Mesenchymal stem cell (in vitro differentiated cells and primary cell): ENCODE data around the gene RALGPS1.

Source experiments
- DNase-seq: peaks from one replicate; pipeline ENCODE4 v3.0.0-alpha.2; 2013
- H2AFZ ChIP-seq: one replicate; pipeline ENCODE4 v1.6.1; 2013; ENCODE audit warnings: low read depth, mild to moderate bottlenecking, control low read depth, inconsistent platforms, low read length, moderate library complexity
- H2AK5ac ChIP-seq: 2 replicates; pipeline ENCODE4 v1.6.1; 2013; ENCODE audit warnings: low read length, moderate library complexity, mild to moderate bottlenecking, inconsistent platforms; ENCODE audit not compliant: severe bottlenecking
- H2BK120ac ChIP-seq: one replicate; pipeline ENCODE4 v1.6.1; 2013; ENCODE audit warnings: low read depth, mild to moderate bottlenecking, inconsistent platforms, low read length, moderate library complexity
- H2BK12ac ChIP-seq, 2 experiments: one replicate each; pipeline ENCODE4 v1.6.1; 2013; ENCODE audit warnings: inconsistent platforms in 2 of 2, low read length in 2 of 2, mild to moderate bottlenecking in 2 of 2, moderate library complexity in 2 of 2, control low read depth in 1 of 2
- H2BK15ac ChIP-seq: one replicate; pipeline ENCODE4 v1.6.1; 2013; ENCODE audit warnings: mild to moderate bottlenecking, low read depth, inconsistent platforms; ENCODE audit not compliant: poor library complexity, severe bottlenecking
- H2BK5ac ChIP-seq: 2 replicates; pipeline ENCODE4 v1.6.1; 2013; ENCODE audit warnings: low read depth, mild to moderate bottlenecking, low read length, control low read depth, inconsistent platforms; ENCODE audit not compliant: poor library complexity, severe bottlenecking
- H3K14ac ChIP-seq, 2 experiments: one replicate each; pipeline ENCODE4 v1.6.1; 2013; ENCODE audit warnings: inconsistent platforms in 2 of 2, low read length in 2 of 2, control low read depth in 1 of 2, mild to moderate bottlenecking in 1 of 2, moderate library complexity in 1 of 2
- H3K18ac ChIP-seq, 2 experiments: one replicate each; pipeline ENCODE4 v1.6.1; 2013; ENCODE audit warnings: inconsistent platforms in 2 of 2, low read length in 2 of 2, control low read depth in 1 of 2, low read depth in 1 of 2, mild to moderate bottlenecking in 1 of 2
- H3K23ac ChIP-seq, 2 experiments: one replicate each; pipeline ENCODE4 v1.6.1; 2013; ENCODE audit warnings: inconsistent platforms in 2 of 2, low read length in 2 of 2, mild to moderate bottlenecking in 2 of 2, moderate library complexity in 2 of 2, control low read depth in 1 of 2
- H3K27ac ChIP-seq: 2 replicates; pipeline ENCODE4 v1.5.1; 2013; ENCODE audit warnings: mild to moderate bottlenecking, moderate library complexity, low read length, control low read depth, inconsistent platforms; ENCODE audit not compliant: poor library complexity, severe bottlenecking
- H3K27me3 ChIP-seq, 2 experiments: 2 replicates each; pipeline versions ENCODE4 v1.6.1 to v1.7.0; 2013; ENCODE audit warnings: low read length in 2 of 2, mild to moderate bottlenecking in 2 of 2, moderate library complexity in 2 of 2, control low read depth in 1 of 2, inconsistent platforms in 1 of 2; ENCODE audit not compliant: control insufficient read depth in 1 of 2, insufficient read depth in 1 of 2
- H3K36me3 ChIP-seq, 2 experiments: 2 replicates each; pipeline versions ENCODE4 v1.6.1 to v1.7.0; 2013; ENCODE audit warnings: low read length in 2 of 2, control low read depth in 1 of 2, inconsistent platforms in 1 of 2, low read depth in 1 of 2, mild to moderate bottlenecking in 1 of 2; ENCODE audit not compliant: insufficient read depth in 2 of 2, control insufficient read depth in 1 of 2
- H3K4ac ChIP-seq, 2 experiments: one replicate each; pipeline ENCODE4 v1.6.1; 2013; ENCODE audit warnings: inconsistent platforms in 2 of 2, low read length in 2 of 2, mild to moderate bottlenecking in 2 of 2, moderate library complexity in 2 of 2, control low read depth in 1 of 2, low read depth in 1 of 2
- H3K4me1 ChIP-seq: 2 replicates; pipeline ENCODE4 v1.6.1; 2013; ENCODE audit warnings: low read depth, low read length, control low read depth; ENCODE audit not compliant: control insufficient read depth, insufficient read depth
- H3K4me2 ChIP-seq: 2 replicates; pipeline ENCODE4 v1.6.1; 2013; ENCODE audit warnings: low read length, mild to moderate bottlenecking, inconsistent platforms; ENCODE audit not compliant: poor library complexity, severe bottlenecking
- H3K4me3 ChIP-seq, 2 experiments: 2 replicates each; pipeline versions ENCODE4 v1.5.1 to v1.7.0; 2013; ENCODE audit warnings: low read length in 2 of 2, mild to moderate bottlenecking in 2 of 2, control low read depth in 1 of 2, low read depth in 1 of 2; ENCODE audit not compliant: insufficient read depth in 1 of 2
- H3K79me1 ChIP-seq: replicated peaks from 2 replicates; pipeline ENCODE4 v1.6.1; 2013; ENCODE audit warnings: mild to moderate bottlenecking, control low read depth, low read length, inconsistent platforms; ENCODE audit not compliant: poor library complexity, severe bottlenecking
- H3K9ac ChIP-seq: 2 replicates; pipeline ENCODE4 v1.7.0; 2013; ENCODE audit warnings: mild to moderate bottlenecking, low read length, moderate library complexity
- H3K9me3 ChIP-seq: 2 replicates; pipeline ENCODE4 v1.7.0; 2013; ENCODE audit warnings: mild to moderate bottlenecking, low read length; ENCODE audit not compliant: control insufficient read depth
- H4K8ac ChIP-seq: one replicate; pipeline ENCODE4 v1.6.1; 2013; ENCODE audit warnings: inconsistent platforms, mild to moderate bottlenecking, low read length, moderate library complexity
- H4K91ac ChIP-seq: one replicate; pipeline ENCODE4 v1.6.1; 2013; ENCODE audit warnings: mild to moderate bottlenecking, low read length, inconsistent platforms
- WGBS: methylation state at CpG from one replicate; pipeline ENCODE4 v1.1.7; 2013; ENCODE audit warnings: mixed read lengths; 5-methylcytosine and 5-hydroxymethylcytosine counted together

RALGPS1 gene

GRCh38 chr9:127216210-127216887, 301.8 kb downstream of the RALGPS1 start:
- no peak overlapping the region for H4K8ac ChIP-seq
- H3K27ac ChIP-seq: no peak overlapping the region
- no peak overlapping the region for H2AFZ ChIP-seq
- H2AK5ac ChIP-seq: no peak overlapping the region
- H3K4me1 ChIP-seq: no peaks in the 10 kb centered on the region
- H3K18ac ChIP-seq: no peak overlapping the region
- H3K4ac ChIP-seq: no peak overlapping the region
- H2BK5ac ChIP-seq: no peak overlapping the region
- H3K4me2 ChIP-seq: no peak overlapping the region
- H3K14ac ChIP-seq: no peak overlapping the region
- peaks cover 41 to 86% of the 10 kb centered on the region in 2 experiments for H3K27me3 ChIP-seq
- no peak overlapping the region for H2BK12ac ChIP-seq
- H3K36me3 ChIP-seq: no peaks in the 10 kb centered on the region
- H3K9me3 ChIP-seq: no peaks in the 10 kb centered on the region
- no peak overlapping the region for H2BK120ac ChIP-seq
- H3K4me3 ChIP-seq: no peak overlapping the region
- WGBS: 97% methylated on average over 7 of the region's 7 CpGs
- no peak overlapping the region for H3K9ac ChIP-seq
- no peak overlapping the region for H4K91ac ChIP-seq
- no peak overlapping the region for H2BK15ac ChIP-seq
- no peaks in the 10 kb centered on the region for H3K79me1 ChIP-seq
- H3K23ac ChIP-seq: no peak overlapping the region
- no peak for DNase-seq

- no peak overlapping the region for H2BK15ac ChIP-seq
- no peak overlapping the region for H3K14ac ChIP-seq
These were observed 302.3 kb downstream of the RALGPS1 start for GRCh38 chr9:127216888-127217217.

GRCh38 chr9:127218818-127219217, 304.2 kb downstream of the RALGPS1 start:
- no peak for DNase-seq
- no peak overlapping the region for H2AK5ac ChIP-seq
- H2BK120ac ChIP-seq: no peak overlapping the region
- no peak overlapping the region for H3K4me2 ChIP-seq
- WGBS: 80% methylated on average over 10 of the region's 10 CpGs
- no peaks in the 10 kb centered on the region for H3K36me3 ChIP-seq
- H3K18ac ChIP-seq: no peak overlapping the region
- H2BK12ac ChIP-seq: no peak overlapping the region
- H4K8ac ChIP-seq: no peak overlapping the region
- no peak overlapping the region for H2AFZ ChIP-seq
- H3K27ac ChIP-seq: no peak overlapping the region
- H3K14ac ChIP-seq: no peak overlapping the region
- no peak overlapping the region for H4K91ac ChIP-seq
- peaks cover 1% of the 10 kb centered on the region for H3K4me1 ChIP-seq
- no peaks in the 10 kb centered on the region for H3K9me3 ChIP-seq
- no peak overlapping the region for H3K4me3 ChIP-seq
- H3K79me1 ChIP-seq: no peaks in the 10 kb centered on the region
- no peak overlapping the region for H2BK5ac ChIP-seq
- no peak overlapping the region for H3K9ac ChIP-seq
- H2BK15ac ChIP-seq: no peak overlapping the region
- peaks cover 31 to 87% of the 10 kb centered on the region in 2 experiments for H3K27me3 ChIP-seq
- H3K4ac ChIP-seq: no peak overlapping the region
- H3K23ac ChIP-seq: no peak overlapping the region

More at GRCh38 chr9:127216888-127217217, 302.3 kb downstream of the RALGPS1 start:
- Histone ChIP-seq H3K4ac (no peak overlapping the region), H3K18ac (no peak overlapping the region), H3K27me3 (peaks cover 41 to 86% of the 10 kb centered on the region in 2 experiments), H4K8ac (no peak overlapping the region), H2AFZ (no peak overlapping the region), H3K79me1 (no peaks in the 10 kb centered on the region), H3K27ac (no peak overlapping the region), H3K4me1 (no peaks in the 10 kb centered on the region), H2BK5ac (no peak overlapping the region), H3K9ac (no peak overlapping the region), H2BK12ac (no peak overlapping the region), H2BK120ac (no peak overlapping the region), H3K23ac (no peak overlapping the region), H3K4me3 (no peak overlapping the region), H3K4me2 (no peak overlapping the region), H3K36me3 (no peaks in the 10 kb centered on the region), H4K91ac (no peak overlapping the region), H2AK5ac (no peak overlapping the region), H3K9me3 (no peaks in the 10 kb centered on the region)
- DNase-seq: no peak
- 93% methylated on average over 5 of the region's 5 CpGs for WGBS

- Histone ChIP-seq H3K9me3 (no peaks in the 10 kb centered on the region), H2BK120ac (no peak overlapping the region), H3K23ac (no peak overlapping the region), H2AFZ (no peak overlapping the region), H3K27me3 (peaks cover 31 to 89% of the 10 kb centered on the region in 2 experiments), H4K8ac (no peak overlapping the region), H2BK15ac (no peak overlapping the region), H3K4ac (no peak overlapping the region), H4K91ac (no peak overlapping the region), H3K4me2 (no peak overlapping the region), H3K18ac (no peak overlapping the region), H3K36me3 (no peaks in the 10 kb centered on the region), H2BK12ac (no peak overlapping the region), H3K4me3 (no peak overlapping the region), H3K27ac (no peak overlapping the region), H2AK5ac (no peak overlapping the region), H2BK5ac (no peak overlapping the region), H3K9ac (no peak overlapping the region), H3K4me1 (peaks cover 7% of the 10 kb centered on the region), H3K14ac (no peak overlapping the region), H3K79me1 (no peaks in the 10 kb centered on the region)
- WGBS: 79% methylated on average over 6 of the region's 6 CpGs
- DNase-seq: no peak
These were observed 304.9 kb downstream of the RALGPS1 start for GRCh38 chr9:127219520-127219919.
